ENCODE measurements around the gene SEMA5B.

DNA sequence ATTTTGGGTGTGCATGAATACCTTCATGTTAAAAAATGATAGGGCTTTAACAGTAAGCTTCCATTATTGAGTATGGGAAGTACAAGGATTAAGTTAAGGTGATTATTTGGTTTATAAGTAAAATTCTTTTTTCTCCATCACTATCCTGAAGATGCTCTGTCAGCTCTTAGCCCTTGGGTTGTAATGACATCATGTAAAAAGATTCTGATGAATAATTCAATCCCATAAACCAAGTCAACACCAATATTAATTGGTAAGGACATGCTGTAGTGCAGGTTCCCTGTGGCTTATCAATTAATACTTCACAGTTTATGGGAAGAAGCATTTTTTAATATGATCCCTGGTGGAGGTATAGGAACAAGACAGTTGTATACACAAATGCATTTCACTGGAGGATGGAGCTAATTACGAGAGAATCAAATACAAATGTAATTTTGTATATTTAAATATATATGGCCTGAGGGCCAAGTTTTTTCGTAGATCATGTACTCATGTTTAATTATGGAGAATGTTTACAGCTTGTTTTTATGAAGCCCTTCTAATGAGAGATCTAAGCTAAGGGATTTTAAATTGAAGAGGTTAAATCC lies 145.1 kb downstream of the SEMA5B start:
- TF ChIP-seq, protein P1, sequence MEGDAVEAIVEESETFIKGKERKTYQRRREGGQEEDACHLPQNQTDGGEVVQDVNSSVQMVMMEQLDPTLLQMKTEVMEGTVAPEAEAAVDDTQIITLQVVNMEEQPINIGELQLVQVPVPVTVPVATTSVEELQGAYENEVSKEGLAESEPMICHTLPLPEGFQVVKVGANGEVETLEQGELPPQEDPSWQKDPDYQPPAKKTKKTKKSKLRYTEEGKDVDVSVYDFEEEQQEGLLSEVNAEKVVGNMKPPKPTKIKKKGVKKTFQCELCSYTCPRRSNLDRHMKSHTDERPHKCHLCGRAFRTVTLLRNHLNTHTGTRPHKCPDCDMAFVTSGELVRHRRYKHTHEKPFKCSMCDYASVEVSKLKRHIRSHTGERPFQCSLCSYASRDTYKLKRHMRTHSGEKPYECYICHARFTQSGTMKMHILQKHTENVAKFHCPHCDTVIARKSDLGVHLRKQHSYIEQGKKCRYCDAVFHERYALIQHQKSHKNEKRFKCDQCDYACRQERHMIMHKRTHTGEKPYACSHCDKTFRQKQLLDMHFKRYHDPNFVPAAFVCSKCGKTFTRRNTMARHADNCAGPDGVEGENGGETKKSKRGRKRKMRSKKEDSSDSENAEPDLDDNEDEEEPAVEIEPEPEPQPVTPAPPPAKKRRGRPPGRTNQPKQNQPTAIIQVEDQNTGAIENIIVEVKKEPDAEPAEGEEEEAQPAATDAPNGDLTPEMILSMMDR (conservative IDR thresholded peaks at IDR 0.05; ENCODE audit: low read depth, low read length), result no peak
- no peak for TF ChIP-seq EZH2 (IDR thresholded peaks at IDR 0.05; ENCODE audit: low read length, unreplicated experiment)

Data from PC-3 (cell line).